Upper lobe of left lung (tissue), 4 donors: ENCODE results near the gene SMARCA1.

Experiments used
- POLR2A ChIP-seq, 4 donors: fragments of 450-650 bp; IDR thresholded peaks; one replicate each; pipeline ENCODE4 v1.5.1; 2016 to 2017; ENCODE audit warnings: antibody characterized with exemption in 4 of 4, mild to moderate bottlenecking in 2 of 4
- TF ChIP-seq, protein P1 (sequence below), 6 experiments: fragments of 450-650 bp in 4 of 6; fragments of 200-600 bp in 2 of 6; sonication (generic) in 2 of 6; IDR thresholded peaks; one replicate each; pipeline ENCODE4 v1.5.1; 2016 to 2019; ENCODE audit warnings: antibody characterized with exemption in 6 of 6

DNA sequence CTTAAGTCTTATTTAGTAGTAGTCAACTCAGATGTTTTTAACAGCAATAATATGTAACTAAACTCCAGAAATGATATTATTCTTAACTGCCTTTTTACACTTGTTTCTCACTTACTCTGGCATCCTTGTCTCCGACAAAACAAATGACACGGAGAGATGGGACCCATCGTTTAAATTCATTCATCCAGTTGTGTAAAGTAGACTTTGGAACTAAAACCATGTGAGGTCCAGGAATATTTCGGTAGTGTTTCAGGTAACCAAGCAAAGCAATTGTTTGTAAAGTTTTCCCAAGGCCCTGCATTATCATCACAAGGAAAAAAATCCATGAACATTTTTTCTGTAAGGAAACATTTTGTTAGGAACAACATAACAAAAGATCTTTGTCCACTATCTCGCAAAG, 11.6 kb downstream of the SMARCA1 start:
- TF ChIP-seq POLR2A (IDR thresholded peaks at IDR 0.05), result no peak
- TF ChIP-seq, protein P1, sequence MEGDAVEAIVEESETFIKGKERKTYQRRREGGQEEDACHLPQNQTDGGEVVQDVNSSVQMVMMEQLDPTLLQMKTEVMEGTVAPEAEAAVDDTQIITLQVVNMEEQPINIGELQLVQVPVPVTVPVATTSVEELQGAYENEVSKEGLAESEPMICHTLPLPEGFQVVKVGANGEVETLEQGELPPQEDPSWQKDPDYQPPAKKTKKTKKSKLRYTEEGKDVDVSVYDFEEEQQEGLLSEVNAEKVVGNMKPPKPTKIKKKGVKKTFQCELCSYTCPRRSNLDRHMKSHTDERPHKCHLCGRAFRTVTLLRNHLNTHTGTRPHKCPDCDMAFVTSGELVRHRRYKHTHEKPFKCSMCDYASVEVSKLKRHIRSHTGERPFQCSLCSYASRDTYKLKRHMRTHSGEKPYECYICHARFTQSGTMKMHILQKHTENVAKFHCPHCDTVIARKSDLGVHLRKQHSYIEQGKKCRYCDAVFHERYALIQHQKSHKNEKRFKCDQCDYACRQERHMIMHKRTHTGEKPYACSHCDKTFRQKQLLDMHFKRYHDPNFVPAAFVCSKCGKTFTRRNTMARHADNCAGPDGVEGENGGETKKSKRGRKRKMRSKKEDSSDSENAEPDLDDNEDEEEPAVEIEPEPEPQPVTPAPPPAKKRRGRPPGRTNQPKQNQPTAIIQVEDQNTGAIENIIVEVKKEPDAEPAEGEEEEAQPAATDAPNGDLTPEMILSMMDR (IDR thresholded peaks at IDR 0.05), result no peak
